Ascending aorta (tissue), 2 donors: ENCODE measurements around the gene SEPTIN2. TPM values are rescaled to one million over a fixed set of nuclear protein-coding genes. Genes with fewer than 3 reads are reported as not detected.

Experiments used
- DNase-seq, 2 donors: peaks; one replicate each; pipeline ENCODE4 v3.0.0-alpha.2; 2019; ENCODE audit warnings: low spot score in 2 of 2
- H3K27ac ChIP-seq, 2 donors: fragments of 200-600 bp; sonication (generic); one replicate each; pipeline ENCODE4 v1.5.1; 2016 to 2017; ENCODE audit warnings: mild to moderate bottlenecking in 1 of 2
- H3K27me3 ChIP-seq: fragments of 200-600 bp; sonication (generic); one replicate; pipeline ENCODE4 v1.5.1; 2017
- H3K36me3 ChIP-seq, 2 donors: fragments of 200-600 bp; sonication (generic); one replicate each; pipeline ENCODE4 v1.5.1; 2016
- H3K4me1 ChIP-seq, 2 donors: fragments of 200-600 bp; sonication (generic); one replicate each; pipeline ENCODE4 v1.5.1; 2016 to 2017; ENCODE audit warnings: mild to moderate bottlenecking in 1 of 2
- H3K4me3 ChIP-seq, 2 donors: fragments of 200-600 bp; sonication (generic); one replicate each; pipeline ENCODE4 v1.5.1; 2016 to 2017; ENCODE audit warnings: mild to moderate bottlenecking in 1 of 2
- H3K9me3 ChIP-seq, 2 donors: fragments of 200-600 bp; sonication (generic); one replicate each; pipeline ENCODE4 v1.5.1; 2016
- CTCF ChIP-seq, 3 experiments: fragments of 200-600 bp in 2 of 3; fragments of 450-650 bp in 1 of 3; sonication (generic) in 2 of 3; IDR thresholded peaks; one replicate each; pipeline ENCODE4 v1.5.1; 2016 to 2019; ENCODE audit warnings: antibody characterized with exemption in 3 of 3, mild to moderate bottlenecking in 1 of 3, moderate library complexity in 1 of 3
- intact Hi-C: fragments of 100-400 bp; cut with DNase I; formaldehyde crosslinking; loops from one replicate; pipeline ENCODE4 v1.15.1; 2023
- total RNA-seq: library from RNA; depleted of rRNA; stranded (reverse); fragments of >200 nt; gene quantifications from one replicate; pipeline ENCODE4 v1.1.0, GENCODE V29; 2016

SEPTIN2 gene
- total RNA-seq, 1 donor from 2014 or later: 248 TPM

GRCh38 chr2:241302759-241303651 is 12.7 kb upstream of the SEPTIN2 start:
- intact Hi-C loops: no loop called here
- no peak for TF ChIP-seq CTCF (IDR thresholded peaks at IDR 0.05)

GRCh38 chr2:241304039-241304670 is 11.6 kb upstream of the SEPTIN2 start:
- no peak for TF ChIP-seq CTCF (IDR thresholded peaks at IDR 0.05)
- Histone ChIP-seq H3K27me3 (no peaks in the 10 kb centered on the region), H3K9me3 (no peaks in the 10 kb centered on the region), H3K4me1 (peaks cover 0 to 7% of the 10 kb centered on the region in 2 donors), H3K36me3 (no peaks in the 10 kb centered on the region), H3K27ac (no peak overlapping the region), H3K4me3 (no peak overlapping the region)
- intact Hi-C loops: no loop called here
- DNase-seq: no peak

More at GRCh38 chr2:241302759-241303651, 12.7 kb upstream of the SEPTIN2 start:
- peaks cover 0 to 3% of the 10 kb centered on the region in 2 donors for H3K4me1 ChIP-seq
- no peak overlapping the region for H3K27ac ChIP-seq
- no peaks in the 10 kb centered on the region for H3K27me3 ChIP-seq
- H3K4me3 ChIP-seq: no peak overlapping the region
- H3K36me3 ChIP-seq: no peaks in the 10 kb centered on the region
- H3K9me3 ChIP-seq: no peaks in the 10 kb centered on the region
- no peak for DNase-seq

- DNase-seq: no peak
- Histone ChIP-seq H3K4me1 (peaks cover 0 to 12% of the 10 kb centered on the region in 2 donors), H3K4me3 (no peak overlapping the region), H3K36me3 (no peaks in the 10 kb centered on the region), H3K27me3 (no peaks in the 10 kb centered on the region), H3K9me3 (no peaks in the 10 kb centered on the region), H3K27ac (no peak overlapping the region)
- no peak for TF ChIP-seq CTCF (IDR thresholded peaks at IDR 0.05)
- intact Hi-C loops: no loop called here
Observed at GRCh38 chr2:241307055-241307454, 8.7 kb upstream of the SEPTIN2 start.

- Histone ChIP-seq H3K9me3 (no peaks in the 10 kb centered on the region), H3K27me3 (no peaks in the 10 kb centered on the region), H3K4me1 (peaks cover 0 to 12% of the 10 kb centered on the region in 2 donors), H3K36me3 (no peaks in the 10 kb centered on the region), H3K4me3 (no peak overlapping the region), H3K27ac (no peak overlapping the region)
- TF ChIP-seq CTCF (IDR thresholded peaks at IDR 0.05): no peak
- intact Hi-C loops: no loop called here
- no peak for DNase-seq
Observed at GRCh38 chr2:241308267-241308666, 7.5 kb upstream of the SEPTIN2 start.

GRCh38 chr2:241308832-241309500 is 6.8 kb upstream of the SEPTIN2 start:
- intact Hi-C loops: no loop called here
- H3K36me3 ChIP-seq: no peaks in the 10 kb centered on the region
- DNase-seq: no peak
- H3K4me1 ChIP-seq: peaks cover 0 to 12% of the 10 kb centered on the region in 2 donors
- H3K27me3 ChIP-seq: no peaks in the 10 kb centered on the region
- no peak for TF ChIP-seq CTCF (IDR thresholded peaks at IDR 0.05)
- no peaks in the 10 kb centered on the region for H3K9me3 ChIP-seq
- H3K4me3 ChIP-seq: no peak overlapping the region
- no peak overlapping the region for H3K27ac ChIP-seq
